WTC11 (cell line): ENCODE measurements around the gene KDM4F. TPM values are rescaled to one million over a fixed set of nuclear protein-coding genes. Genes with fewer than 3 reads are reported as not detected.
A peak's percentile ranks its signal among the peaks of the same experiment; 100 is the strongest.

Experiments
- ATAC-seq: fragments of 200-7000 bp; cut with Tn5 transposase; 2 replicates; pipeline ENCODE4 v1.10.0; 2021; ENCODE audit warnings: mild to moderate bottlenecking, moderate library complexity
- CTCF ChIA-PET: fragments of 300-600 bp; sonication (Branson Sonifier 250); formaldehyde crosslinking; loops from one replicate; lab custom pipeline; 2021; ENCODE audit warnings: antibody characterized with exemption; lab: Charles Lee
- POLR2A ChIA-PET: fragments of 350-600 bp; sonication (Branson Sonifier 250); formaldehyde crosslinking; loops from one replicate; lab custom pipeline; 2021; ENCODE audit warnings: antibody characterized with exemption; lab: Charles Lee
- DNase-seq: peaks from one replicate; pipeline ENCODE4 v3.0.0; 2021; ENCODE audit warnings: low spot score
- H3K27ac Mint-ChIP-seq: 2 replicates; pipeline ENCODE4 v1.8.0; 2021; ENCODE audit warnings: mixed read lengths
- H3K27me3 Mint-ChIP-seq: 2 replicates; pipeline ENCODE4 v1.8.0; 2021; ENCODE audit warnings: low read depth, mild to moderate bottlenecking, moderate library complexity, mixed read lengths
- H3K36me3 Mint-ChIP-seq: 2 replicates; pipeline ENCODE4 v1.8.0; 2021; ENCODE audit warnings: mixed read lengths
- H3K4me1 Mint-ChIP-seq: 2 replicates; pipeline ENCODE4 v1.8.0; 2022; ENCODE audit warnings: mixed read lengths
- H3K4me3 Mint-ChIP-seq: 2 replicates; pipeline ENCODE4 v1.8.0; 2021; ENCODE audit warnings: mild to moderate bottlenecking, moderate library complexity, mixed read lengths
- H3K9me3 Mint-ChIP-seq: 2 replicates; pipeline ENCODE4 v1.8.0; 2021; ENCODE audit warnings: mixed read lengths
- AR ChIP-seq: fragments of 250-450 bp; sonication (Bioruptor Pico); IDR thresholded peaks from 2 replicates; pipeline ENCODE4 v1.9.0; 2021; ENCODE audit warnings: mild to moderate bottlenecking
- CREM ChIP-seq: sonication (generic); formaldehyde crosslinking; IDR thresholded peaks from 2 replicates; pipeline ENCODE4 v1.8.1; 2022; ENCODE audit warnings: mild to moderate bottlenecking, missing genetic modification reagents, moderate library complexity
- CTCF ChIP-seq: fragments of 200-600 bp; IDR thresholded peaks from 2 replicates; pipeline ENCODE4 v1.8.0; 2022; ENCODE audit warnings: antibody characterized with exemption
- ELF4 ChIP-seq: sonication (generic); formaldehyde crosslinking; IDR thresholded peaks from 2 replicates; pipeline ENCODE4 v1.8.1; 2022; ENCODE audit warnings: low read depth, mild to moderate bottlenecking, moderate library complexity, missing genetic modification reagents
- GRHL2 ChIP-seq: fragments of 250-450 bp; sonication (Bioruptor Pico); IDR thresholded peaks from 2 replicates; pipeline ENCODE4 v1.8.0; 2022; ENCODE audit warnings: mild to moderate bottlenecking, moderate library complexity; ENCODE audit not compliant: insufficient replicate concordance, severe bottlenecking
- HMGA2 ChIP-seq: fragments of 250-450 bp; sonication (Bioruptor Pico); IDR thresholded peaks from 2 replicates; pipeline ENCODE4 v1.4.0; 2021; ENCODE audit warnings: mild to moderate bottlenecking, moderate library complexity
- JUN ChIP-seq: sonication (generic); formaldehyde crosslinking; IDR thresholded peaks from 2 replicates; pipeline ENCODE4 v1.8.0; 2023; ENCODE audit warnings: mild to moderate bottlenecking, missing genetic modification reagents
- MLX ChIP-seq: sonication (generic); formaldehyde crosslinking; IDR thresholded peaks from 2 replicates; pipeline ENCODE4 v1.8.1; 2023; ENCODE audit warnings: mild to moderate bottlenecking, missing genetic modification reagents, moderate library complexity
- OVOL2 ChIP-seq: fragments of 250-450 bp; sonication (Bioruptor Pico); IDR thresholded peaks from 2 replicates; pipeline ENCODE4 v1.9.0; 2021; ENCODE audit warnings: mild to moderate bottlenecking, borderline replicate concordance
- PRDM15 ChIP-seq: sonication (generic); formaldehyde crosslinking; IDR thresholded peaks from 2 replicates; pipeline ENCODE4 v1.8.0; 2022; ENCODE audit warnings: missing genetic modification reagents
- SMAD4 ChIP-seq: sonication (generic); formaldehyde crosslinking; IDR thresholded peaks from 2 replicates; pipeline ENCODE4 v1.8.0; 2022; ENCODE audit warnings: mild to moderate bottlenecking, missing genetic modification reagents
- STAT6 ChIP-seq: sonication (generic); formaldehyde crosslinking; conservative IDR thresholded peaks from 2 replicates; pipeline ENCODE4 v1.8.1; 2023; ENCODE audit warnings: mild to moderate bottlenecking, low read depth, missing genetic modification reagents, moderate library complexity
- ZNF416 ChIP-seq: fragments of 250-450 bp; sonication (Bioruptor Pico); IDR thresholded peaks from 2 replicates; pipeline ENCODE4 v1.9.0; 2021; ENCODE audit warnings: mild to moderate bottlenecking, inconsistent platforms
- ZNF423 ChIP-seq: fragments of 250-450 bp; sonication (Bioruptor Pico); IDR thresholded peaks from 2 replicates; pipeline ENCODE4 v2.1.2; 2022; ENCODE audit warnings: mild to moderate bottlenecking, moderate library complexity
- ZNF532 ChIP-seq: fragments of 250-450 bp; sonication (Bioruptor Pico); IDR thresholded peaks from 2 replicates; pipeline ENCODE4 v1.9.0; 2021; ENCODE audit warnings: mild to moderate bottlenecking, borderline replicate concordance
- total RNA-seq: library from RNA; stranded (reverse); gene quantifications from 3 replicates; pipeline ENCODE4 v1.2.3, GENCODE V29; 2021

The KDM4F gene
- total RNA-seq, 1 experiment from 2014 or later, result not detected

GRCh38 chr11:95092549-95093324, 43.5 kb downstream of the KDM4F start:
- no peak overlapping the region for H3K4me3 Mint-ChIP-seq
- ATAC-seq (peak; percentile 10; the same call in 1 of the 2 replicates), DNase-seq (no peak)
- peaks cover 46% of the 10 kb centered on the region for H3K27me3 Mint-ChIP-seq
- peaks cover 42% of the 10 kb centered on the region for H3K4me1 Mint-ChIP-seq
- no peaks in the 10 kb centered on the region for H3K36me3 Mint-ChIP-seq
- H3K27ac Mint-ChIP-seq, result no peak overlapping the region
- ChIA-PET POLR2A (interaction anchor here (2.0 kb wide), 1 partner anchor 26 kb away, joined by 5 read pairs; the partner anchor contains the start of gene SRSF8), CTCF (interaction anchor here (0.6 to 2.1 kb wide), 16 partner anchors 10 to 59 kb away, joined by 3 to 11 read pairs (median 5); partner anchors contain the start of gene SRSF8)
- TF ChIP-seq MLX (CRISPR knock-in tag) (no peak), ELF4 (no peak), JUN (CRISPR knock-in tag) (no peak), HMGA2 (CRISPR knock-in tag) (no peak), STAT6 (CRISPR knock-in tag) (no peak), ZNF423 (CRISPR knock-in tag) (no peak), CTCF (no peak)
- H3K9me3 Mint-ChIP-seq, result no peaks in the 10 kb centered on the region

- H3K27ac Mint-ChIP-seq, result no peak overlapping the region
- no peak for ATAC-seq
- H3K4me1 Mint-ChIP-seq, result peaks cover 42% of the 10 kb centered on the region
- ChIA-PET CTCF (interaction anchor here (0.6 to 2.1 kb wide), 14 partner anchors 9 to 57 kb away, joined by 3 to 11 read pairs (median 5); partner anchors contain the start of gene SRSF8), POLR2A (interaction anchor here (2.0 kb wide), 1 partner anchor 26 kb away, joined by 5 read pairs; the partner anchor contains the start of gene SRSF8)
- H3K4me3 Mint-ChIP-seq, result no peak overlapping the region
- no peak for DNase-seq
- H3K27me3 Mint-ChIP-seq, result peaks cover 38% of the 10 kb centered on the region
- H3K36me3 Mint-ChIP-seq, result no peaks in the 10 kb centered on the region
- no peaks in the 10 kb centered on the region for H3K9me3 Mint-ChIP-seq
- TF ChIP-seq ZNF423 (CRISPR knock-in tag) (no peak), ZNF416 (CRISPR knock-in tag) (no peak), CREM (no peak), AR (CRISPR knock-in tag) (no peak), SMAD4 (CRISPR knock-in tag) (no peak), OVOL2 (no peak), JUN (CRISPR knock-in tag) (no peak), GRHL2 (no peak), PRDM15 (no peak), ZNF532 (CRISPR knock-in tag) (no peak)
These were observed 44.3 kb downstream of the KDM4F start for GRCh38 chr11:95093548-95093947.
